Parathyroid adenoma (tissue), 2 donors: Measurements from ENCODE around the gene CNKSR3.

ENCODE experiments used
- H2AFZ ChIP-seq: fragments of 300-600 bp; sonication (generic); one replicate; pipeline ENCODE4 v1.7.0; 2017; ENCODE audit warnings: antibody characterized with exemption, mild to moderate bottlenecking
- H3K27ac ChIP-seq: fragments of 300-600 bp; sonication (generic); one replicate; pipeline ENCODE4 v1.7.0; 2017
- H3K27me3 ChIP-seq: fragments of 300-600 bp; sonication (generic); one replicate; pipeline ENCODE4 v1.7.0; 2017; ENCODE audit warnings: low read length; ENCODE audit not compliant: control insufficient read depth, insufficient read depth
- H3K36me3 ChIP-seq: fragments of 300-600 bp; sonication (generic); one replicate; pipeline ENCODE4 v1.7.0; 2017; ENCODE audit warnings: low read length; ENCODE audit not compliant: control insufficient read depth, insufficient read depth
- H3K4me1 ChIP-seq: fragments of 300-600 bp; sonication (generic); one replicate; pipeline ENCODE4 v1.7.0; 2017; ENCODE audit warnings: control low read depth
- H3K4me2 ChIP-seq: fragments of 300-600 bp; sonication (generic); one replicate; pipeline ENCODE4 v1.7.0; 2017; ENCODE audit warnings: low read length
- H3K4me3 ChIP-seq: fragments of 300-600 bp; sonication (generic); one replicate; pipeline ENCODE4 v1.7.0; 2017; ENCODE audit warnings: low read depth, low read length
- H3K79me2 ChIP-seq: fragments of 300-600 bp; sonication (generic); one replicate; pipeline ENCODE4 v1.7.0; 2017; ENCODE audit warnings: control low read depth
- H3K9ac ChIP-seq: fragments of 300-600 bp; sonication (generic); one replicate; pipeline ENCODE4 v1.7.0; 2017; ENCODE audit warnings: mild to moderate bottlenecking
- H3K9me3 ChIP-seq: fragments of 300-600 bp; sonication (generic); one replicate; pipeline ENCODE4 v1.7.0; 2017; ENCODE audit warnings: low read length; ENCODE audit not compliant: control insufficient read depth
- TF ChIP-seq, protein P1 (sequence below): fragments of 300-600 bp; sonication (generic); IDR thresholded peaks from one replicate; pipeline ENCODE4 v1.7.0; 2017; ENCODE audit warnings: antibody characterized with exemption, mild to moderate bottlenecking
- donor health status: primary hyperparathyroidism.

The CNKSR3 gene

DNA sequence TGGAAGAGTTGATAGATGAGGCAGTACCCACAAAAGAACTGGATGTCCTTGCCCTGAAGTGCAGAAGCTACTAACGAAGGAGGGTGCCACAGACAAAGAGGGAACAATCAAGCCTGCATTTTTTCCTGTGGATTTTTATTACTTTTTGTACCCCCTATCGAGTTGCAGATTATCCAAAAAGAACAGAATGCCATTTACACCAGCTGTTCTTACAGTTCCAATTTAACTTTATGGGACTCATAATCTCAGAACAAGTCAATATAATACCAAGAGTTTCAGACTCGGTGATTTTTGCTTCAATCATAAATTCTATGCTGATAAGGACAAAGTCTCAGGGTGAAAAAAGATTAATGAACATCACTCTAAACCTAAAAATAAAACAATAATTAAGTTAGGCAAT, 4.0 kb upstream of the CNKSR3 start:
- H3K9ac ChIP-seq: no peak overlapping the region
- no peak overlapping the region for H3K4me3 ChIP-seq
- no peak overlapping the region for H3K27ac ChIP-seq
- H3K4me2 ChIP-seq: no peak overlapping the region
- H3K4me1 ChIP-seq: no peaks in the 10 kb centered on the region
- H3K36me3 ChIP-seq: no peaks in the 10 kb centered on the region
- no peaks in the 10 kb centered on the region for H3K27me3 ChIP-seq
- no peaks in the 10 kb centered on the region for H3K79me2 ChIP-seq
- no peaks in the 10 kb centered on the region for H3K9me3 ChIP-seq
- TF ChIP-seq, protein P1, sequence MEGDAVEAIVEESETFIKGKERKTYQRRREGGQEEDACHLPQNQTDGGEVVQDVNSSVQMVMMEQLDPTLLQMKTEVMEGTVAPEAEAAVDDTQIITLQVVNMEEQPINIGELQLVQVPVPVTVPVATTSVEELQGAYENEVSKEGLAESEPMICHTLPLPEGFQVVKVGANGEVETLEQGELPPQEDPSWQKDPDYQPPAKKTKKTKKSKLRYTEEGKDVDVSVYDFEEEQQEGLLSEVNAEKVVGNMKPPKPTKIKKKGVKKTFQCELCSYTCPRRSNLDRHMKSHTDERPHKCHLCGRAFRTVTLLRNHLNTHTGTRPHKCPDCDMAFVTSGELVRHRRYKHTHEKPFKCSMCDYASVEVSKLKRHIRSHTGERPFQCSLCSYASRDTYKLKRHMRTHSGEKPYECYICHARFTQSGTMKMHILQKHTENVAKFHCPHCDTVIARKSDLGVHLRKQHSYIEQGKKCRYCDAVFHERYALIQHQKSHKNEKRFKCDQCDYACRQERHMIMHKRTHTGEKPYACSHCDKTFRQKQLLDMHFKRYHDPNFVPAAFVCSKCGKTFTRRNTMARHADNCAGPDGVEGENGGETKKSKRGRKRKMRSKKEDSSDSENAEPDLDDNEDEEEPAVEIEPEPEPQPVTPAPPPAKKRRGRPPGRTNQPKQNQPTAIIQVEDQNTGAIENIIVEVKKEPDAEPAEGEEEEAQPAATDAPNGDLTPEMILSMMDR: no peak
- no peak overlapping the region for H2AFZ ChIP-seq

DNA sequence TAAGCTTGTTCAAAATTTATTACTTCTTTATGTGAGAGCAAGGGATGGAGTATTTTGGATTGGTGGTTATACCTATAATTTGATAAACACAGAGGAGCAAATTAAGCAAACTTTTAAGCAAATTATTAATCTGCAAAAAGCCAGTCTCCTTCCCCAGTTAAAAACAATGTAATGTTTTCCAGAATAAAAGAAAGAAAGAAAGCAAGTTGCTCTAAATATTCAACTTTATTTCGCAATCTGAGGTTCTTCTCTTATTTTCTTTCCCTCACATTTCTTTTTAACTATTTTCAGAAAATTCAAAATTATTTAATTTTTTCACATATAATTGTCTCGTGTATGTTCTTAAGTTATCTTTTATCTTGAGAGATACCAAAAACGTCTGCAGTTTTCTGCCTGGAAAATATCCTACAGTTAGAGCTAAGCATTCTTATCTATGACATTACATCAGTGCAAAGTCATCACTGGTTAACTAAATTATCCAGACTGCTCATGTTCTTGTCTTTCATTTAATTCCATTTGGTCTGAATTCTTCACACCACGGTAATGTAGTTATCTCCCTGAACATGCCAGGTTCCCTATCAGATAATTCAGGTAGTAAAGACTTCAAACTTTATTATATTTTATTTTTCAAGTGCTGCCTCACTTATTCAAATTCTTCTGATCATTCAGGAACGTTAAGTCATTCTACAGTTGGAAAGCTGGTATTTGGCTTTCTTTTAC, 3.3 kb upstream of the CNKSR3 start:
- Histone ChIP-seq H3K4me3 (no peak overlapping the region), H3K4me2 (no peak overlapping the region), H2AFZ (no peak overlapping the region), H3K79me2 (no peaks in the 10 kb centered on the region), H3K9ac (no peak overlapping the region), H3K9me3 (no peaks in the 10 kb centered on the region), H3K27me3 (no peaks in the 10 kb centered on the region), H3K4me1 (no peaks in the 10 kb centered on the region), H3K36me3 (no peaks in the 10 kb centered on the region), H3K27ac (no peak overlapping the region)
- TF ChIP-seq, protein P1: no peak

GRCh38 chr6:154512201-154512600, 1.7 kb upstream of the CNKSR3 start:
- TF ChIP-seq, protein P1: no peak
- H3K27ac ChIP-seq: no peak overlapping the region
- no peaks in the 10 kb centered on the region for H3K4me1 ChIP-seq

DNA sequence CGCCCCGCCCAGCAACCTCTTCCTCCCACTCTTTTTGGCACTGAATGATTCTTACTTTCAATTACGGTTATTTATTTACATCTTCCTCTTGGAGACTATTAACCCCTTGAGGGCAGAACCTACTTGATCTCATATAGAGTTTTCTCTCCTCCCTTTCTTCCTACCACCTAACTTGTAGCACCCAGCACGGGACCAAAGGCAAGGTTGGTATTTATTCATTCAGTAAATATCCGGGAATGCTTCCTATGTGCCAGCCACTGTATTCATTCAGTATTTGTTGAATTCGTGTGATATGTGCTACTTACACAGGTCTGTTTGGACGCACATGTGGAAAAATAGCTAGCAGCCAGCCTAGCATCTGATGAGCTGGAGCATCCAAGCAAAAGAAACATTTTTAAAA, 1.3 kb upstream of the CNKSR3 start:
- Histone ChIP-seq H3K36me3 (no peaks in the 10 kb centered on the region), H3K9me3 (no peaks in the 10 kb centered on the region), H3K79me2 (peaks cover 2% of the 10 kb centered on the region), H3K4me1 (no peaks in the 10 kb centered on the region), H3K4me2 (no peak overlapping the region), H3K27me3 (no peaks in the 10 kb centered on the region), H2AFZ (peak overlapping the region; percentile 4), H3K4me3 (no peak overlapping the region), H3K9ac (no peak overlapping the region), H3K27ac (no peak overlapping the region)
- TF ChIP-seq, protein P1: no peak

More at GRCh38 chr6:154512201-154512600, 1.7 kb upstream of the CNKSR3 start:
- H3K9ac ChIP-seq: no peak overlapping the region
- H3K4me2 ChIP-seq: no peak overlapping the region
- no peak overlapping the region for H3K4me3 ChIP-seq
- H3K79me2 ChIP-seq: no peaks in the 10 kb centered on the region
- H3K27me3 ChIP-seq: no peaks in the 10 kb centered on the region
- no peaks in the 10 kb centered on the region for H3K9me3 ChIP-seq
- peak overlapping the region; percentile 4 for H2AFZ ChIP-seq
- H3K36me3 ChIP-seq: no peaks in the 10 kb centered on the region
